Spleen (tissue), 11 donors: ENCODE data around the gene SDR39U1. TPM values are rescaled to one million over a fixed set of nuclear protein-coding genes. Genes with fewer than 3 reads are reported as not detected.
A peak's percentile ranks its signal among the peaks of the same experiment; 100 is the strongest.

Source experiments
- DNase-seq: peaks from one replicate; pipeline ENCODE4 v3.0.0-alpha.2; 2020
- H3K27ac ChIP-seq, 8 donors: fragments of 200-600 bp; sonication (generic) in 7 of 8; 1 replicate in 4 of 8; 2 replicates in 4 of 8; pipeline versions ENCODE4 v1.5.0 to v1.8.0; 2016 to 2021; ENCODE audit warnings: inconsistent platforms in 4 of 8, mild to moderate bottlenecking in 4 of 8, moderate library complexity in 1 of 8
- H3K27me3 ChIP-seq, 7 donors: fragments of 200-600 bp; sonication (generic) in 6 of 7; replicated peaks in 1 of 7; 1 replicate in 4 of 7; 2 replicates in 3 of 7; pipeline versions ENCODE4 v1.5.0 to v1.8.0; 2016 to 2021; ENCODE audit warnings: inconsistent platforms in 3 of 7, mild to moderate bottlenecking in 1 of 7
- H3K36me3 ChIP-seq, 6 donors: fragments of 200-600 bp; sonication (generic) in 5 of 6; 1 replicate in 4 of 6; 2 replicates in 2 of 6; pipeline versions ENCODE4 v1.5.0 to v1.8.0; 2016 to 2021; ENCODE audit warnings: inconsistent platforms in 2 of 6
- H3K4me1 ChIP-seq, 6 donors: fragments of 200-600 bp; sonication (generic) in 5 of 6; 1 replicate in 3 of 6; 2 replicates in 3 of 6; pipeline versions ENCODE4 v1.5.0 to v1.8.0; 2016 to 2021; ENCODE audit warnings: inconsistent platforms in 3 of 6
- H3K4me3 ChIP-seq, 8 donors: fragments of 200-600 bp; sonication (generic) in 7 of 8; 1 replicate in 4 of 8; 2 replicates in 4 of 8; pipeline versions ENCODE4 v1.5.0 to v1.8.0; 2016 to 2021; ENCODE audit warnings: inconsistent platforms in 4 of 8, mild to moderate bottlenecking in 4 of 8, moderate library complexity in 2 of 8
- H3K9me3 ChIP-seq, 8 donors: fragments of 200-600 bp; sonication (generic) in 7 of 8; 1 replicate in 4 of 8; 2 replicates in 4 of 8; pipeline versions ENCODE4 v1.5.0 to v1.8.0; 2016 to 2021; ENCODE audit warnings: inconsistent platforms in 4 of 8
- POLR2A ChIP-seq, 3 donors: fragments of 450-650 bp; IDR thresholded peaks; one replicate each; pipeline ENCODE4 v1.5.1; 2017; ENCODE audit warnings: antibody characterized with exemption in 3 of 3, mild to moderate bottlenecking in 1 of 3
- POLR2AphosphoS5 ChIP-seq, 3 donors: sonication (generic); formaldehyde crosslinking; IDR thresholded peaks; one replicate each; pipeline ENCODE4 v1.5.1; 2017; ENCODE audit warnings: antibody characterized with exemption in 3 of 3
- WGBS, 5 donors: extraction: QIAGEN DNeasy Blood & Tissue Kit in 3 of 5; methylation state at CpG; one replicate each; pipeline versions ENCODE4 v1.1.5 to v1.1.7; 2013 to 2018; 5-methylcytosine and 5-hydroxymethylcytosine counted together
- intact Hi-C: fragments of 100-400 bp; cut with DNase I; formaldehyde crosslinking; loops from one replicate; pipeline ENCODE4 v1.15.0; 2023; ENCODE audit warnings: low total_unique reads
- polyA plus RNA-seq, 3 donors: library from polyadenylated mRNA; stranded (reverse); fragments of 200-250 nt; gene quantifications; one replicate each; pipeline ENCODE4 v1.2.1, GENCODE V29; 2013
- total RNA-seq, 7 donors: library from RNA; depleted of rRNA in 3 of 7; stranded (reverse); fragments of >200 nt in 3 of 7; fragmentation: NEBNext Ultra II Directional in 4 of 7; extraction: Animal tissue kit (Norgen Biotek cat#: 25700) in 4 of 7; gene quantifications; one replicate each; pipeline versions ENCODE4 v1.1.0 to v1.2.1, GENCODE V29; 2016 to 2021
- TF ChIP-seq, protein P1 (sequence below), 11 experiments: fragments of 200-600 bp in 7 of 11; fragments of 450-650 bp in 4 of 11; sonication (generic) in 4 of 11; IDR thresholded peaks in 8 of 11; conservative IDR thresholded peaks in 3 of 11; 1 replicate in 7 of 11; 2 replicates in 4 of 11; pipeline versions ENCODE4 v1.4.0 to v1.8.0; 2016 to 2021; ENCODE audit warnings: antibody characterized with exemption in 11 of 11, inconsistent platforms in 4 of 11, mild to moderate bottlenecking in 1 of 11
- donor health status: healthy with polysubstance abuse.
- donor health status: DM: no; HTN: no; CAD: no; lungs with moderate emphysema.
- donor health status: DM: no; HTN: no; CAD: no.
- donor health status: Bipolar disorder and iron deficiency.
- donor health status: healthy.
- donor health status: DM: no; HTN: no; CAD: no.
- donor health status: DM: yes; HTN: yes; CAD: no.

The SDR39U1 gene
- total and polyA plus RNA-seq, 10 donors = 48.2 to 146 (median 68.4) TPM

DNA sequence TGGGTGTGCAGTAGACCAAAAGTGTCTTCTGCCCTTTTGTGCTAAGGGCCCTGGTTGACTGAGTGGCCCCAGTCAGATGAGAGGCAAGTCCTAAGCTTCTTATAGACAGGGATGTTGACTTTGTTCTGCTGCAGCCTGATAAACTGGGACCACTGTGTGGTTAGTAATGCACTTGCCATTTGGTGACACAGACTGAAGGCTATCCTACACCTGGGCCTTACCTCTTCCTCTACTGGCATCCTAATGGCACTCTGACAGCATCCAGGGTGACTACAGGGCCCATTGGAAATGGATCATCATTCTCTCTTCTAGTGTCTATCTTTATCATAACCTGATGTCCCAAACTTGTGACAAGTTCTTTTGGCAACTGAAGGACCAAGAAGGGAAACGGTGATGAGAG, 3.3 kb downstream of the SDR39U1 start:
- 76 to 92% (median 86%) methylated on average over 1 of the region's 1 CpG for WGBS, 5 donors
- DNase-seq = no peak
- Histone ChIP-seq H3K27me3 (no peaks in the 10 kb centered on the region), H3K4me1 (peaks cover 46 to 84% (median 69%) of the 10 kb centered on the region in 6 donors), H3K9me3 (no peaks in the 10 kb centered on the region), H3K4me3 (no peak overlapping the region), H3K27ac (peak overlapping the region in 6 of 8 donors; percentile 32 to 99 (median 92)), H3K36me3 (peaks cover 0 to 73% (median 57%) of the 10 kb centered on the region in 6 donors)
- TF ChIP-seq POLR2A (IDR thresholded peaks at IDR 0.05) (no peak), POLR2AphosphoS5 (IDR thresholded peaks at IDR 0.05) (no peak)
- TF ChIP-seq, protein P1, sequence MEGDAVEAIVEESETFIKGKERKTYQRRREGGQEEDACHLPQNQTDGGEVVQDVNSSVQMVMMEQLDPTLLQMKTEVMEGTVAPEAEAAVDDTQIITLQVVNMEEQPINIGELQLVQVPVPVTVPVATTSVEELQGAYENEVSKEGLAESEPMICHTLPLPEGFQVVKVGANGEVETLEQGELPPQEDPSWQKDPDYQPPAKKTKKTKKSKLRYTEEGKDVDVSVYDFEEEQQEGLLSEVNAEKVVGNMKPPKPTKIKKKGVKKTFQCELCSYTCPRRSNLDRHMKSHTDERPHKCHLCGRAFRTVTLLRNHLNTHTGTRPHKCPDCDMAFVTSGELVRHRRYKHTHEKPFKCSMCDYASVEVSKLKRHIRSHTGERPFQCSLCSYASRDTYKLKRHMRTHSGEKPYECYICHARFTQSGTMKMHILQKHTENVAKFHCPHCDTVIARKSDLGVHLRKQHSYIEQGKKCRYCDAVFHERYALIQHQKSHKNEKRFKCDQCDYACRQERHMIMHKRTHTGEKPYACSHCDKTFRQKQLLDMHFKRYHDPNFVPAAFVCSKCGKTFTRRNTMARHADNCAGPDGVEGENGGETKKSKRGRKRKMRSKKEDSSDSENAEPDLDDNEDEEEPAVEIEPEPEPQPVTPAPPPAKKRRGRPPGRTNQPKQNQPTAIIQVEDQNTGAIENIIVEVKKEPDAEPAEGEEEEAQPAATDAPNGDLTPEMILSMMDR (IDR thresholded peaks at IDR 0.05 in 8 of 11, conservative IDR thresholded peaks at IDR 0.05 in 3 of 11) = no peak
- intact Hi-C loops = no loop called here

DNA sequence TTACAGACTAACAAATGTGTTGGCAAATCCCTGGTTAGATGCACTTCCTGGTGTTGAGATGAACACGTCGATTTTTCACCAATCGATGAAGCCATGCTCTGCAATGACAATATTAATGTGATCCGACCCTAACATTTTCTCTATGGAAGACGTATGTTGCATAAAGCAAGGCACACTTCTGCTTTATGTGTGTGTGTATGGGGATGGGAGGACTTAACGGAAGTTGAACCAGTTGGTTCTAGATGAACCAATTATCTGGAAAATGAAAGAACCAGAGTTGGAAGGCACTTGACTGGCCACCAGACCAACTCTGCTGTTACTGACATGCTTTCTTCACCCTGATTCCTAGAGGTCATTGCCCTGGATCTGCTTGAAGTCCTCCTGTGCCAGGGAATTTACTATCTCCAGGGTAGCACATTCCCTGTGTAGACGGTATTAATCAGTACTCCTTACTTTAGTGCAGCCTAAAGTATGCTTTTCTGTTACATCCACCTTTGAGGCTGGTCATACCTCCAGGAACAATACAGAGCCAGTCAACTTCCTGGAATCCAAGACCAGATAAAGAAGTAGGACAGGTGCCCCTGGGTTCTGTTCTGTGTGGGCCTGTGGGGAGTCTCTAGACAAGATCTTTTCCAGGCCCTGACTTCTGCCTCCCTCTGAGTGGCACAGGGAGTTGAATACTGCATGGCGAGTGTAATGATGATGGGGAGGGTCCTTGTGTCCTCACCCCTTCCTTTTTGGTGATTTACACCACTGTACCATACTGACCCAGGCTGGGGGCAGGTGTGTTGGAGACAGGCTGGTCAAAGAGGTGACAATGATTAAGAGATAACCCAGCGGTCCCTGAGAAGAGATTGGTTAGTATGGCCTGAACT, 4.1 kb downstream of the SDR39U1 start:
- no peaks in the 10 kb centered on the region for H3K9me3 ChIP-seq
- no peak for TF ChIP-seq POLR2AphosphoS5 (IDR thresholded peaks at IDR 0.05)
- TF ChIP-seq, protein P1 (IDR thresholded peaks at IDR 0.05 in 8 of 11, conservative IDR thresholded peaks at IDR 0.05 in 3 of 11) = no peak
- TF ChIP-seq POLR2A (IDR thresholded peaks at IDR 0.05) = no peak
- H3K4me1 ChIP-seq = peaks cover 46 to 84% (median 68%) of the 10 kb centered on the region in 6 donors
- peak overlapping the region in 6 of 8 donors; percentile 77 to 99 (median 84) for H3K27ac ChIP-seq
- peaks cover 0 to 81% (median 65%) of the 10 kb centered on the region in 6 donors for H3K36me3 ChIP-seq
- DNase-seq = no peak
- no peaks in the 10 kb centered on the region for H3K27me3 ChIP-seq
- 59 to 72% (median 67%) methylated on average over 9 of the region's 9 CpGs for WGBS, 5 donors
- no peak overlapping the region for H3K4me3 ChIP-seq
- intact Hi-C loops = no loop called here

DNA sequence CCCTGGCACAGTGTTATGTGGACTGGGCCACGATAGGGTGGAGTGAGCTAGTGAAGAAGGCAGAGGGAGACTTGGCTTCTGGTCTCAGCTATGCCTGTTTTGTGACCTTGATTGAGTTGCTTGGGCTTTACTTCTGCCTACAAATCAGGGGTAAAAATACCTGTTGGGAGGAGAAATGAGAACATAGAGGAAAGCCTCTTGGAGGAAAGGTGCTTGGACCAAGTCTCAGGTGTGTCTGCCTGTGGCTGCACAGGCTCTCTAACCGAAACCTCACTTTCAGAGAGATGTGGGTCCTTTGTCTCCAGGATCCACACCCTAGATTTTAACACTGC, 4.9 kb downstream of the SDR39U1 start:
- TF ChIP-seq POLR2AphosphoS5 (IDR thresholded peaks at IDR 0.05) (no peak), POLR2A (IDR thresholded peaks at IDR 0.05) (no peak)
- TF ChIP-seq, protein P1 (IDR thresholded peaks at IDR 0.05 in 8 of 11, conservative IDR thresholded peaks at IDR 0.05 in 3 of 11) = no peak
- WGBS, 5 donors = 54 to 70% (median 55%) methylated on average over 2 of the region's 2 CpGs
- H3K27ac ChIP-seq = peak overlapping the region; percentile 44 to 99 (median 80)
- peaks cover 0 to 88% (median 72%) of the 10 kb centered on the region in 6 donors for H3K36me3 ChIP-seq
- peaks cover 47 to 88% (median 67%) of the 10 kb centered on the region in 6 donors for H3K4me1 ChIP-seq
- no peak overlapping the region for H3K4me3 ChIP-seq
- no peaks in the 10 kb centered on the region for H3K27me3 ChIP-seq
- intact Hi-C loops = no loop called here
- DNase-seq = no peak
- no peaks in the 10 kb centered on the region for H3K9me3 ChIP-seq

DNA sequence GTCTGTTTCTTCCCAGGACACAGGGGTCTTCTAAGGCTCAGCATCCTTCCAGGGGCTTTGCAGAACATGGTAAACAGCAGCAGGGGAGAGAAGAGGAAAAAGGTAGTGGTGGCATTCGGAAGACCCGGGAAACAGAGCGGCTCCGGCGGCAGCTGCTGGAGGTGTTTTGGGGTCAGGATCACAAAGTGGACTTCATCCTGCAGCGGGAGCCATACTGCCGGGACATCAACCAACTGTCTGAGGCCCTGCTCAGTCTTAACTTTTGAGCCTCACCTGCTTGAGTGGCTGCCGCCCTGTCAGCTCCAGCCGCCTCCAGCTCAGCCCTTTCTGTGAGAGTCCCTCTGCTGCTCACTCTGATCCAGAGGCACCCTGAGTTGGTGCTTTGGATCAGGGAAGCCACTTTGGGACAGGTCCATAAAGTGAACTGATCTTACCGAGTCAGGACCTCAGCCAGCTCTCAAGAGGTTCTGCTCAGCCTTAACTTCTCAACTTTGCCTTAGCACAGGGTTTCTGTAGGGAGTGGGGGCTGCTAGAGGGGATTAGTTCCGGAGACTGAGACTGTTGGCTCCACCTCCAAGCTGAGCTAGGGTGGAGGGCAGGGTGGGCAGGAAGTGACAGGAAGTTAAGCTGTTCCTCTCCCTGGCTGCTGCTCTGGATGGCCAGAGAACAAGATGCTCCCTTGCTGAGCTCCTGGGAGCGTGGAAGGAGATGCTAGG, 5.4 kb downstream of the SDR39U1 start:
- Histone ChIP-seq H3K36me3 (peaks cover 0 to 94% (median 78%) of the 10 kb centered on the region in 6 donors), H3K27me3 (no peaks in the 10 kb centered on the region), H3K4me3 (peak overlapping the region in 1 of 8 donors; percentile 27), H3K9me3 (no peaks in the 10 kb centered on the region), H3K4me1 (peaks cover 52 to 93% (median 72%) of the 10 kb centered on the region in 6 donors), H3K27ac (peak overlapping the region; percentile 44 to 99 (median 80))
- intact Hi-C loops = no loop called here
- peak; percentile 11 to 78 (median 75) for TF ChIP-seq POLR2AphosphoS5 (IDR thresholded peaks at IDR 0.05)
- TF ChIP-seq, protein P1 (IDR thresholded peaks at IDR 0.05 in 8 of 11, conservative IDR thresholded peaks at IDR 0.05 in 3 of 11) = peak in 4 of 11 experiments; percentile 30 to 41 (median 38)
- no peak for TF ChIP-seq POLR2A (IDR thresholded peaks at IDR 0.05)
- WGBS, 5 donors = 43 to 57% (median 48%) methylated on average over 12 of the region's 12 CpGs
- no peak for DNase-seq
